Measurements from ENCODE around the gene MYO16.

Gene MYO16

GRCh38 chr13:109033090-109033489 lies 403.7 kb downstream of the MYO16 start:
- no peak overlapping the region for H3K27ac ChIP-seq
- no peak for TF ChIP-seq ZFX (IDR thresholded peaks at IDR 0.05; ENCODE audit: borderline replicate concordance)
- no peak for TF ChIP-seq CTCF (IDR thresholded peaks at IDR 0.05)

GRCh38 chr13:109036078-109036780 lies 406.8 kb downstream of the MYO16 start:
- TF ChIP-seq CTCF (IDR thresholded peaks at IDR 0.05) (no peak), ZFX (IDR thresholded peaks at IDR 0.05; ENCODE audit: borderline replicate concordance) (no peak)
- no peak overlapping the region for H3K27ac ChIP-seq

GRCh38 chr13:109043636-109044035 lies 414.2 kb downstream of the MYO16 start:
- no peak for TF ChIP-seq ZFX (IDR thresholded peaks at IDR 0.05; ENCODE audit: borderline replicate concordance)
- no peak for TF ChIP-seq CTCF (IDR thresholded peaks at IDR 0.05)

GRCh38 chr13:109055850-109056249 lies 426.4 kb downstream of the MYO16 start:
- H3K27ac ChIP-seq: no peak overlapping the region
- TF ChIP-seq CTCF (IDR thresholded peaks at IDR 0.05): no peak
- no peak for TF ChIP-seq ZFX (IDR thresholded peaks at IDR 0.05; ENCODE audit: borderline replicate concordance)

More at GRCh38 chr13:109043636-109044035, 414.2 kb downstream of the MYO16 start:
- no peak overlapping the region for H3K27ac ChIP-seq

GRCh38 chr13:109058087-109058486 lies 428.7 kb downstream of the MYO16 start:
- H3K27ac ChIP-seq: no peak overlapping the region
- TF ChIP-seq ZFX (IDR thresholded peaks at IDR 0.05; ENCODE audit: borderline replicate concordance) (no peak), CTCF (IDR thresholded peaks at IDR 0.05) (no peak)

GRCh38 chr13:109072505-109072904 lies 443.1 kb downstream of the MYO16 start:
- no peak overlapping the region for H3K27ac ChIP-seq
- no peak for TF ChIP-seq ZFX (IDR thresholded peaks at IDR 0.05; ENCODE audit: borderline replicate concordance)
- TF ChIP-seq CTCF (IDR thresholded peaks at IDR 0.05): no peak

GRCh38 chr13:109074436-109074835 lies 445.0 kb downstream of the MYO16 start:
- H3K27ac ChIP-seq: no peak overlapping the region
- TF ChIP-seq ZFX (IDR thresholded peaks at IDR 0.05; ENCODE audit: borderline replicate concordance): no peak
- no peak for TF ChIP-seq CTCF (IDR thresholded peaks at IDR 0.05)
